DOHH2 (cell line): ENCODE measurements around the gene ZFYVE27.

Experiments
- CTCF ChIP-seq: fragments of 200-600 bp; sonication (generic); IDR thresholded peaks from one replicate; pipeline ENCODE4 v1.5.1; 2014; ENCODE audit warnings: antibody characterized with exemption, mild to moderate bottlenecking, low read depth, low read length; ENCODE audit not compliant: poor library complexity, severe bottlenecking
- EZH2phosphoT487 ChIP-seq: fragments of 200-600 bp; sonication (generic); IDR thresholded peaks from 2 replicates; pipeline ENCODE4 v1.6.1; 2017; ENCODE audit warnings: borderline replicate concordance, mild to moderate bottlenecking, antibody characterized with exemption, low read length, moderate library complexity, mixed read lengths

- TF ChIP-seq CTCF (no peak), EZH2phosphoT487 (no peak)
Observed at GRCh38 chr10:97788552-97789442, 51.9 kb downstream of the ZFYVE27 start.
